HG03139 (cell line): Measurements from ENCODE around the gene KAZN.

ENCODE experiments used
- ATAC-seq: cut with Tn5 transposase; IDR thresholded peaks from one replicate; pipeline ENCODE4 v1.9.1; 2021; ENCODE audit not compliant: unreplicated experiment

The KAZN gene

DNA sequence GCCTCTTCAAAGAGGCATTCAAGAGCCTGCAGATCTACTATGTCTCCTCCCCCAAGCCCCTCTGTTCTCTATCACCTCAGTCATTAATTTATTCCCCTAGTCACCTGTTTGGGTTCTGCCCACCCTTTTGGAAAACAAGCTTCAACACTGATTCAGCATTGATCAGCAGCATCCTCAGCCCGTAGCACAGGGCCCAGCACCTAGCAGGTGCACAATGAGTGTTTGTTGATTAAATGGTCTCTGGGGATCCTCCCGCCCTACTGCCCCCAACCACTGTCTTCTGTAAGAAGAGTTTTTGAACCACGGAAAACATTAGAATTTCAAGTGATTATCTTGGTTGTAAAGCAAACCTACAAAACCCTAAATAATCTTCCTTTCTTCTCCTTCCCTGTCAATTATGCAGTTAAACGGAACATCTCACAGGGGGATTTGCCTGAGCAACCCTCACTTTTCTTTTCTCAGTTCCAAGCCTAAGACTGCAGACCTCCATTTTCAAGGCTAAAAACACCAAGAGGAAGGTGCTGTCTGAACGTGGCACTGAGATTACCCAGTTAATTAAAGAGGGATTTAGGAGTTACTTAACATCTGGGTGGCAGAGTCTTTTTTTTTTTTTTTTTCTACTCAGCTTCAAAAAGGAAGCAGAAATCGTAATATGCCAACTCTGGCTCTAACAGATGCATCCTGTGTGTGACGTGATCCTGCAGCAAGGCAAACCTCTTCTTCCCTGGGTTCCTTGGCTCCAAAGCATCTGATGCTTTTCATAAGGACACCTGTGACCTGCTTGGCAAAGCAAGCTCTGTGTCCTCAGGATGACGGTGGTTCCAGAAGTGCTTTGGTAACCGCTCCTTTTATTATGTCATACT is 163.0 kb downstream of the KAZN start:
- ATAC-seq, result no peak

DNA sequence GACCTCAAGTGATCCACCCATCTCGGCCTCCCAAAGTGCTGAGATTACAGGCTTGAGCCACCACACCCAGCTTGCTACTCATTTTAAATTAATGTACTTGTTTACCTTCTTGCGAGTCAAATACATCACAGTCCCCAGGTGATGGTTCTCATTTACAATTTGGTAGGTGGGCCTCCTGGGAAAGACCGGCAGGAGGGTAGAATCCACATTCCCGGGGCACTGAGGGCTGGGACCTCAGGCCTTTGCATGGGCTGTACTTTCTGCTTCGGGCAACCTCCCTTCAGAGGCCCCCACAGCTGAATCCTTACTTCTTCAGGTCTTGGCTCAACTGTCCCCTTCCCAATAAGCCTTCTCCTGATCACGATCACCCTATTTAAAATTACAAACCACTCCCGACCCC is 165.5 kb downstream of the KAZN start:
- no peak for ATAC-seq

DNA sequence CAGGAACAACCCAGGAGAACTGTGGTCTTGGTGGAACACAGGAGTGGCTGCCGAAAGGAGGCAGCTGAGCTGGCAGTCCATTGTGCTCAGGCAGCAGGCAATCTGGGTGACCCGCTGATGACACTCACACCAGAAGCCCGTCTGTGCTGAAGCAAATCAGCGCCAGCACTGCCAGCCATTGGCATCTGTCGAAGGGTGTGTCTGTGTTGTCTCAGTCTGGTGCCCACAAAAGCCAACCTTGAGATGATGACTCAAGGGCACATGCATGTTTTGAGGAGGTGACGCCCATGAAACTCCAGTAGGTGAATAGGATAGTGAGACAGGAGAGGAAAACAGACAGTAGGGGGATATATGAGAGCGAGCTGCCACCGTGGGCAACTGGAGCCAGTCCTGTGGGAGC is 167.3 kb downstream of the KAZN start:
- no peak for ATAC-seq

DNA sequence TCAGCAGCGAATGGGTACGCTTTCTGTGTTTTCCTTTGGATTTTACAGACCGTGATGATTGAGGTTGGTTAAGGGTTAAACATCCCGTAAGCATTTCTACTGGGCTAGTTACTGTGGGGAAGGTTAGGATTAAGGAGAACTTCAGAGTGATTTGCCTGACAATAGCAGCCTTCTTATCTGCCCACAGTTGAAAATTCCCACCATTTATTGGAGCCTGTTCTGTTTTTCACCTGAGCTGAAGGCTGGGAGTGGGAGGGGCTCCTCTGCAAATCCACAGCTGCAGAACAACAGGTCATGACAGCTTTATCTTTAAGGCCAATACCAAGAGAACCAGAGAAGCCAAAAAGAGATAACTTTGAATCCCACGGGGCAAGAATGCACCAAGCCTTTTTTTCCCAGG is 168.6 kb downstream of the KAZN start:
- no peak for ATAC-seq

DNA sequence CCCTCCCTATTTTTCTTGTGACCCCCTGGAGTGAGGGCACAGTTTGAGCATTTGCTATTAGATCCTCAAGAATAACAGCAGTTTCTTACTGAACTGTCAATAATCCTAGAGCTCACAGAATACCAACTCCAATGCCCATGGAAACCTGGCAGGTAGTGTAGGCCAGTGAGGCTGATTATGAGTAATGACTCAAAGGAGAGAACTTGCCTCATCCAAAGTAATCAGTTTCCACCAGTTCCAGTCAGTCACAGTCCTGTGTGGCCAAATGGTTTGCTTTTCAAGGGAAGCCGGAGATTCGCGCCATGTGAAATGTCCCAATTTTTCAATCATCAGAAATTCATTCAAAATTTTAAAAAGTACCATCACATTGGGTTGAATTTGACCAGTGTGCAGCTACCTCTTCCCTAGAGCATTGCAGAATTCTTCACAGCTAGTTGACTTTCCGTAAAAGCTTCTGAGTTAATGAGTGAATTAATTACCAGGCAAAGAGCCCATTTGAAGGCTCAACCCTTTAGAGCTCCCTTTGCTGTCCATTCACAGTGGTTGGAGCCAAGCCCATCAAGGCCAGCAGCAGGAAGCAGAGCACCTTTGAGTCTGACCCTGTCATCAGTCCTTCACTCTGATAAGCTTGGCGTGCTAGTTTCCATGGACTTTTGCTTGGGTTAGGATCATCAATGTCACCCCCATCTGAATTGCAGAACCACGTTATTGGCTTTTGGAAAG is 170.3 kb downstream of the KAZN start:
- no peak for ATAC-seq

DNA sequence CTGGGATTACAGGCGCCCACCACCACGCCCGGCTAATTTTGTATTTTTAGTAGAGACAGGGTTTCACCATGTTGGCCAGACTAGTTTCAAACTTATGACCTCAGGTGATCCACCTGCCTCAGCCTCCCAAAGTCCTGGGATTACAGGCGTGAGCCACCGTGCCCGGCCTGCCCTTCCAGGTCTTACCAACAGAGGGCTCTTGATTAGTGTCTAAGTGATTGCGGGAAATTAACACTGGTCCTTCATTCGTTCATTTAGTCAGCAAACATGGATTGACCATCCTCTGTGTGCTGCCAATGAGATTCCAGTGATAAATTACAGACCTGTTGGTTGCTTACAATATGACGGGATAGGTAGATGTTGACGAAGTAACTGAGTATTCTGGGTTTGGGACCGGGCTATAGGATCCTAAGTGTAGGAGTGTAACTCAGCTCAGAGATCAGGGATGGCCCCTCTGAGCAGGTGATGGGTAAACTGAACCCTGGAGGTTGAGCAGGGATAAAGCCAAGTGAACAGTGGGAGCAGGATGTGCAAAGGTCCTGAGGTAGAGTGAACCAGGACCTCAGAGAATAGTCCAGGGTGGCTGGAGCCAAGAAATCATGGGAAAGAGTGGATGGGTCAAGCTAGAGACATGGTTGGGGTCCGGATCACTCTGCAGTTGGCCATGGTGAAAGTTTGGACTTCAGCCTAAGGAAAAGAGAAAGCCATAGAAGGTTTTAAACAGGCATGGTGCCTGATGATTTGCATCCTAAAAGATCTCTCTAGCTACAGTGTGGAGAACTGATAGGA is 171.2 kb downstream of the KAZN start:
- no peak for ATAC-seq

DNA sequence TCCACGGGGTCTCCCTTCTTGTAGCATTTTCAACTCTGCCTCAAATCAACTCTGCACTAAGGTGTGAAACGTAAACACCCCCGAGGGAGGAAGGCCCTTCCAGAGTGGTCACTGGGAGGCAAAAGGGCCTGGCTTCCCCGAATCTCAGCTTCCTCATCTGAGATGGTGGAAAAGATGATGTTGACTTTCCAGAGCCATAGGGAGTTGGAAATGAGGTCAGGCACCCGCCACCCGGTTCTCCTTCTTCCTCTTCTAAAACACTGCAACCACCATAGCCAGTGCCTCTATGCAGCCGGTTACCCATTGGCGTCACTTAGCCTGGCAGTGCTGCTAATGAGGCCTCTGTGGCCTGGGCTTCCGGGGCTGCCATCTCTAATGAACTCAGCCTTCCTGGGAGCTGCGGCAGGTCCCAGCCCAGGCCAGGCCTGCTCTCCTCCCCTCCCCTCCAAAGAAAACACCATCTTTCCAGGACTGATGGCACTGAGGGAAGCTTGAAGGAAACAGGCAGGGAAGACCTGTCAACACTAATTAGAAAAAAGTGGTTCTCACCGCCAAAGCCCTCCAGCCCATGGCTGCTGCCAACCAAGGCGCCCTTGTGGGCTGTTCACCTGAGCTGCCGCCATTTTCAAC is 175.0 kb downstream of the KAZN start:
- ATAC-seq, result no peak

DNA sequence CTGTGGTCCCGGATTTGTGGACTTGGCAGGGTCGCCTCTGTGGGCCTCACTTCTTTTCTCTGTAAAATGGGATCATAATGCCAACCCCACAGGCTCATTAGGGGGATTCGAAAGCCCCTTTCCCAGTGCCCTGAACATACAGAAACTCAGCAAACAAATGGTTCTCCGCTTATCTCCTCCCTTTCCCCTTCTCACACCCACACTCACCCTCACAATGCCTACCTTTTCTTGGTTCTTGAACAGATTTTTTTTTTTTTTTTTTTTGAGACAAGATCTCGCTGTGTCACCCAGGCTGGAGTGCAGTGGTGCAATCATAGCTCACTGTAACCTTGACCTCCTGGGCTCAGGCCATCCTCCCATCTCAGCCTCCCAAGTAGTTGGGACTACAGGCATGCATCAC is 175.7 kb downstream of the KAZN start:
- ATAC-seq, result no peak

DNA sequence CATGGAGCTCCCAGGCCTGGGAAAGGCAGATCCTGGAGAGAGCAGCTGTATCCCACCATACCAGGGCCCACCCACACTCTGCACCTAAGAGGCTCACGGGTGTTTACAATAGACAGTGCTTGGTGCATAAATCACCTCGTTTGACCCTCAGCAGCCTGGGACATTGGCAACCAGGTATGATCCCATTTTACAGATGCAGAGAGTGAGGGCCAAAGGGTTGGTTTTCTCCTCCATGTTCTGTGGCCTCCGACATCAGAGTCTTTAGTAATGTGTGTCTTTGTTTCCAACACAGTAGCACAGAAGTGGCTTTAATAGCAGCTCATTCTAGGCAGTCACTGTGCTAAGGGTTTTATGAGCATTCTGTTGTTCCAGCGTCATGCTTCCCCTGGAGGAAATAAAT is 176.5 kb downstream of the KAZN start:
- no peak for ATAC-seq

DNA sequence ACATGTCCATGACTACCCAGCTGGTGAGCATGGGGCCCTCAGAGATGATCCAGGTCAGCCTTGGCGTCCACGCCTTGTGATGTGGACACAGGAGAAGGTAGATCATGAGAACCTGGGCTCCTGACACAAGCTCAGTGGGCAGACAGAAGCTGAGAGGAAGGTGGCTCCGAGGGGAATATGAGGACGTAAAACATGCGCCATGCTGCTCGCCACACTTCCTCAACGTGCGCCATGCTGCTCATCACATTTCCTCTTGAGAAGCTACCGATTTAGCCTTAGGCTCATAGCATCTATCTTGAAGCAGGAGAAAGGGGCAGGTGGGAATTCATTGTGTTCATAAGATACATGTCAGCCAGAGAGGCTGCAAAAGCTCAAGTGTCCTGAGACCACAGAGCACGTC is 176.9 kb downstream of the KAZN start:
- no peak for ATAC-seq

DNA sequence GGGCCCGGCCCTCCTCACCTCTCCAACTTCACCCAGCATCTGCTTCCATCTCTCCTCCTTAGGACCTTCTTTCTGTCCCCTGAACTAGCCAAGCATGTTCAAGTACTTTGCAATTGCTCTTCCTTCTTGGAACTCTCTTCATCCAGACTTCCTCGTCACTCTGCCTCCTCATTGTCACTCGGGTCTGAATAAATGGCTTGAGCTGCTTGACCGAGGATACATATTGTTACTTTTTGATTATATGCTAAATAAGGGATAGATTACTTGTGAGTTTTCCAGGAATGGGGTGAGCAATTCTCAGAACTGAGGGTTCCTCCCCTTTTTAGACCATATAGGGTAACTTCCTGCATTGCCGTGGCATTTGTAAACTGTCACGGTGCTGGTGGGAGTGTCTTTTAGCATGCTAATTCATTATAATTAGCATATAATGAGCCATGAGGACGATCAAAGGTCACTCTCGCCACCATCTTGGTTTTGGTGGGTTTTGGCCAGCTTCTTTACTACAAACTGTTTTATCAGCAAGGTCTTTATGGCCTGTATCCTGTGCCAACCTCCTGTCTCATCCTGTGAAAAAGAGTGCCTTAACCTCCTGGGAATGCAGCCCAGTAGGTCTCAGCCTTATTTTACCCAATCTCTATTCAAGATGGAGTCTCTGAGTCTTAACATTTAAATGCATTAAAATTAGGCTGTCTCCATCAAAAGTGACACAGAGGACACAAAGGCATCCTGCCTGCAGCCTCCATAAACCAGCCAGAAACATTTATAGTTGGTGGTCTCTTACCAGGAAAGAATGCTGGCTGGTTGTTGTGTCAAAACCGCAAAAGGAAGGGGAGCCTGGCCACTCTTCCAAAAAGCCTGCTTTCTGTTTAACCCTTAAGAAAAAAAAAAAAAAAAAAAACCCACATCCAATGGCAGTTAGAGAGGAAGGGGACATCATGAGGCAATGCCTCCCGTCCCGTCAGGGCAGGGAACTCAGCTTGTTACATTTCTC is 179.3 kb downstream of the KAZN start:
- no peak for ATAC-seq

DNA sequence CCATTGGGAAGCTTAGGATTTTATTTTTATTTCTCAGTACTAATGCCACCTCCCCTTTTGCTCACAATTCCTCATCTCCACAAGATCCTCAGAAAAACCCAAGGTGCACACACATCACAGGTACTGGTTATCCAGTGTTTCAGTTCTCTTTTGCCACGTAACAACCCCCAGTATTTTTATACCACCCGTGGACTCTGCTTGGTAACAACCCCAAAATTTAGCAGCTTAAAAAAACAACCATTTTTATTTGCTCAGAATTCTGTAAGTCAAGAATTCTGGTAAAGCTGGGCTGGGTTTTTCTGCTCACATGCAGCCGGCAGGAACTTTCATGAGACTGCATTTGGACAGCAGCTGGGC is 180.0 kb downstream of the KAZN start:
- ATAC-seq, result no peak

DNA sequence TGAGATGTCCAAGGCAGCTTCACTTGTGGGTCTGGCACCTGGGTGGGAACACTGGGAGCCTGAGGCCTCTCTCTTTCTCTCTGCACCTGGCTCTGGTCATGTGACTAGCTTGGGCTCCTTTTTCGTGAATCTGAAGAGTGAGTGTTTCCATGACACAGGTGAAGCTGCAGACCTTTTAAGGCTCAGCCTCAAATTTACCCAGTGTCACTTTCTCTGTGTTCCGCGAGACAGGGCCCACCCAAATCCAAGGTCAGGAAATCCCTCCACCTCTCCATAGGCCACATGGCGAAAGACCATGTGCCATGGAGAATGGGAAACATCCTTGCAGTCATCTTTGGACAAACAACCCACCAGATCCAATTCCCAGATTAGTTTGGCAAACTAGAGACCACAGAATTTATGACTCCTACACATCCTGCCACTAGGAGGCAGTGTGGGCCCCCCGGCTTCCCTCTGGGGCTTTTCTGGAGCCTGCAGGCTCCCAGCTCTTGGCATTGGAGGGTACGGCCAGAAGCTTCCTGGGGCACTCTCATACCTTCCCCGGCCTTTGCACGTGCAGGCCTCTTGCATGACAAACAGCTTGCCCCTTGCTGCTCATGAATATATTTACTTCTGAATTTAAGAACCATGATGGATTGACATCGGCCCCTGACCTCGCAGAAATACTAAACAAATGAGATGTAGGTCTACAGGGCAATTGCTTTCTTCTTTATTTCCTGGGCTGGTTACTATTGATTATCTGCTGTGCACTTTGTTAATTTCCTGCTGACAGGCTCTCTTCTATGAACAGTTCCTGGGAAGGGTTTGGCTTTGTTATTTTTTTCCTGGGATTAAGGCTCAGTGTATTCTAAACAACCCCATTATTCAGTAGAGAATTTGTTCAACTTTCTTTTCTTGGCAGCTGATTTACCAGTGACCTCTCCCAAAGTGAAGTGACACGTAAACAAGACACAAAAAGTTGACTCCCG is 180.7 kb downstream of the KAZN start:
- no peak for ATAC-seq

DNA sequence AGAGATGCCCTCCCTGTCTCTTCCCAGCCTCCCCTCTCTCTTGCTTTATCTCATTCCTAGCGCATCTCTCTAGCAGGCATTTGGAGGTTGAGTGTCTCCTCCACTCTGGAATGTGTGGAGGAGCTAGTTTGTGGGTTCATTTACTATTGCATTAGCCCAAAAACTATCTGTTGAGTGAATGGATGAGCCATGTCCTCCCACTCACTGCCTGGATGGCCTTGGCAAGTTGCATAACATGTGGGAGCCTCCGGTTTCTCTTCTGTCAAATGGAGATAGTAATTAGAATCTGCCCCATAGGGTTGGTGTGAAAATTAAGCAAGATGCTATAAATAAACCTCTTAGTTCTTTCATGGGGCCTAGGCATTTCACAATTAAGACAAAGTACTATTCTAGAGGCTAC is 181.8 kb downstream of the KAZN start:
- no peak for ATAC-seq

DNA sequence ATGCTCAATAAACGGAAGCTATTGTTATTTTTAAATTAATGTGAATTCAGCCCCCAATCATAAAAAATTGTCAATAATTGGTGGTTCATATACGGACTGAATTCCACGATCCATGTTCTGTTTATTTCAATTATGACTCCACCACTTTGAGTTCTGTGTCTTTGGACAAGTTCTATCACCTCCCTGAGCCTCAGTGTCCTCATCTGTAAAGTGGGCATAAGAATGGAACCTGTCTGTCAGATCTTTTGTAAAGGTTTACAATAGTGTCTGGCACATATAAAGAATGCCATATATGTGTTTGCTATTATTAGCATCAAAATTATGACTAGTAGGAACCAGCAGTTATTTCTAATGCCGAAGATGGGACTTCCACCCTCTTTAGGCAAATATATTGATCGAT is 183.3 kb downstream of the KAZN start:
- no peak for ATAC-seq

DNA sequence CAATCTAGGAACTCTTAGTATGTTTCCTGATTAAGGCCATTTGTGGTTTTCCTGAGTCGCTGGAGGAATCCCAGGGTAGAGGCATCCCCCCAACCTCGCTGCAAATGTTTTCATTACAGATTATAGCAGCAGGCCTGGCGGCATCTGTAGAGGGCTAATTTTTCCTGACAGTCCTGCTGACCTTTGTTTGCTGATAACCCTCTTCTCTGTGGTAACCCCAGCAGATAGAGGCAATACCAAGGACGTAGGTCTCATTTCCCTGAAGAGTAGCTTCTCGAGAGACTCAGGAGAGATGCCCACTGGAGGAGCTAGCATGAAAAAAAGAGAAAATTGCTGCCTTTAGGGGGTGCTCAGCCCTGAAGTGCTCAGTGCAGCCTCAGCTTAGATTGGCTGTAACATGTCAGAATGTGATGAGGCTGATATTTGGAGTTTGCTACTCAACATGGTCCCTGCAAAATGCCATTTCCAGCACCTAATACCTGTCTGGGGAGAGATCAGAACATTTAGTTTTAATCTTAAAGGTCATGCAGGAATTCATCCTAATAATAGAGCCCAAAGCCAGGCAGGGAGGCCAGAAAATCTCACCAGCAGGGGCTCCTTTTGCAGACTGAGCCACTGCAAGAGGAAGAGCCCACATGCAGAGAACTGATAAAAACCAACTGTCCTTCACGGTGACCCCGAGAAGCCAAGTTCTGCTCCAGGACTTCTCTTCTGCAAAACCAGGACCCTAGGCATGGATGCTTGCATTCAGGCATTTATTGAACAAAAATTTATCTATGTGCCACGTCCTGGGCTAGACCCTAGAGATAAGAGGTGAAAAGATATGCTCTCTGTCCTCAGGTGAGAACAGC is 184.5 kb downstream of the KAZN start:
- no peak for ATAC-seq

DNA sequence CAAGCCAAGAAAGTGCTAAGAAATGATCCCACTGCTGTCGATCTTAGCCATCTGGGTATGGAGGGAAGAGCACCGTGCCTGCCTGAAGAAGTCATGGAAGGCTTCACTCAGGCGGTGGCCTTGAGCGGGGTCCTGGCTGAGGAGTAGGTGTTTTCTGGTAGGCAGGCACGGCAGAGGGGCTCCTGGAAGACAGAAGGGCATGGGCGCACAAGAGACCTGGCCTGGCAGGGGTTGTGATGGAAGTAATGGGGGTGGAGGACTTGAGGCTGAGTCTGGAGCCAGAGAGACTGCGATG is 185.1 kb downstream of the KAZN start:
- no peak for ATAC-seq
